ENCODE results near the gene RO60. TPM values are rescaled to one million over a fixed set of nuclear protein-coding genes. Genes with fewer than 3 reads are reported as not detected.

Gene RO60
- total RNA-seq, 1 experiment from 2014 or later, result 69.5 TPM

DNA sequence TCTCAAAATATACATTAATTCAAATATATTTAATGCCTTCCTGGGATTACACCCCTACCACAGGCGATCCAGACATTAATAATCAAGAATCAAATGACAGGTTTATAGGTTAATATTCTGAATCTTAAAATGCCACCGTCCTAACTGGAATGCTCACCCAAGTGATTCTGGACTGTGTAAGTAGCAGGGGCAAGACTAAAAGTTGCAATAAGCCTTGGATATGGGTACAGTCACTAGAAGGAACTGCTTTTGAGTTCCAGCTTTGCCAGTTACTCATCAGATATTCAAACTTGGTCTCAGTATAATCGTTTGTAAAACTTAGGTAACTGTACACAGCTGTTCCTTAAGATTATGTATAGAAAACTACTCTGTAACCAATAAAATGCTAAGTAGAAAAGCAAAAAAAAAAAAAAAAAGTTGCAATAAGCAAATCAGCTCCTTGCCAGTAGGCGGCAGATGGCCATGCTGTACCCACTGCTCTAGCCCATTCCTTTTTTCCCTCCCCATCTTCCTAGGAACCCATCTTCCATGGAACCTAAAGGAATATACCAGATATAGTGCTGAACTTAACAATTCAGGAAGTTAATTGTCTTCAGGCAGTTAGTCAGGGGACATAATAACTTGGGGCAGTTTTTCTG lies 10.5 kb downstream of the RO60 start (continued):
- TF ChIP-seq SRF (IDR thresholded peaks at IDR 0.05; ENCODE audit: low read depth) (no peak), ATF3 (IDR thresholded peaks at IDR 0.05) (no peak), JUND (IDR thresholded peaks at IDR 0.05) (no peak), FOSL1 (IDR thresholded peaks at IDR 0.05; ENCODE audit: low read depth) (no peak), EZH2phosphoT487 (IDR thresholded peaks at IDR 0.05; ENCODE audit: borderline replicate concordance) (no peak), SIN3A (IDR thresholded peaks at IDR 0.05; ENCODE audit: low read depth) (no peak), POLR2A (IDR thresholded peaks at IDR 0.05; ENCODE audit: borderline replicate concordance, extremely low read depth, insufficient read depth, insufficient read length) (no peak)

- H3K9me3 ChIP-seq (ENCODE audit: control insufficient read depth in 1 of 2, insufficient read depth in 1 of 2, low read depth in 1 of 2, low read length in 2 of 2), result no peaks in the 10 kb centered on the region
- H4K20me1 ChIP-seq (ENCODE audit: insufficient read depth), result no peaks in the 10 kb centered on the region; the same call in 1 of the 2 replicates
- H3K4me1 ChIP-seq (ENCODE audit: control insufficient read depth in 1 of 2, insufficient read depth in 2 of 2, low read length in 2 of 2), result 0 out of 4 replicates have a peak, but pooled peaks cover 0 to 3% of the 10 kb centered on the region in 2 experiments
- H3K9me2 ChIP-seq (ENCODE audit: insufficient read depth), result no peaks in the 10 kb centered on the region
- ChIA-PET POLR2A (interaction anchor here (1.0 kb wide), 2 partner anchors 11 kb away, joined by 3 to 5 read pairs; partner anchors contain the start of genes RO60 and UCHL5), RAD21 (ENCODE audit: low non-redundant PET in 1 of 2, low total read pairs in 2 of 2, uncharacterized antibody in 2 of 2, unreplicated experiment in 2 of 2) (no interaction called here), CTCF (interaction anchor here (1.0 to 1.4 kb wide), 3 partner anchors 11 to 593 kb away, joined by 3 to 4 read pairs (median 3); partner anchors contain the start of gene UCHL5)
- H3K27me3 ChIP-seq (ENCODE audit: insufficient read depth, low read length), result no peaks in the 10 kb centered on the region
- no peak for ATAC-seq
- TF ChIP-seq JUND (IDR thresholded peaks at IDR 0.05), result no peak
- no peak for TF ChIP-seq REST (IDR thresholded peaks at IDR 0.05; ENCODE audit: low read depth)
- TF ChIP-seq POLR2AphosphoS5 (IDR thresholded peaks at IDR 0.05; ENCODE audit: low read depth, low read length), result no peak
- TF ChIP-seq EZH2 (IDR thresholded peaks at IDR 0.05), result no peak
- TF ChIP-seq SRF (IDR thresholded peaks at IDR 0.05; ENCODE audit: low read depth), result no peak
- no peak for TF ChIP-seq ZNF274 (IDR thresholded peaks at IDR 0.05; ENCODE audit: low read depth, low read length)
- intact Hi-C loops (cut with micrococcal nuclease), result no loop called here
- H3K36me3 ChIP-seq (ENCODE audit: control insufficient read depth in 1 of 2, insufficient read depth in 2 of 2, low read length in 2 of 2), result peaks cover 2 to 4% of the 10 kb centered on the region in 2 experiments; a peak in 2 of 4 replicates
- BruUV-seq (replicated peaks), result no TSS peak
- H3K27ac ChIP-seq (ENCODE audit: low read depth, low read length), result no peak overlapping the region
- peaks cover 81% of the 10 kb centered on the region for H3K79me2 ChIP-seq (ENCODE audit: insufficient read depth, low read length)
- H3K9ac ChIP-seq (ENCODE audit: low read length), result no peak overlapping the region
- H3K4me2 ChIP-seq (ENCODE audit: low read length), result no peak overlapping the region
- DNase-seq (ENCODE audit: low read depth, low spot score), result no peak
- no peak overlapping the region for H2AFZ ChIP-seq (ENCODE audit: low read depth, low read length, poor library complexity, severe bottlenecking)
- no peak overlapping the region for H3K4me3 ChIP-seq (replicated peaks in 1 of 2; ENCODE audit: low read depth in 1 of 2, low read length in 2 of 2)
Observed at GRCh38 chr1:193070386-193070753, 11.0 kb downstream of the RO60 start.

Data from HCT116 (cell line).